ENCODE measurements around the gene NINJ1.
"Not testable (repeated sequence)": the region's sequence is repeated elsewhere in the genome, so short reads cannot be mapped to it uniquely, and the experiment has no call there.

NINJ1 gene

DNA sequence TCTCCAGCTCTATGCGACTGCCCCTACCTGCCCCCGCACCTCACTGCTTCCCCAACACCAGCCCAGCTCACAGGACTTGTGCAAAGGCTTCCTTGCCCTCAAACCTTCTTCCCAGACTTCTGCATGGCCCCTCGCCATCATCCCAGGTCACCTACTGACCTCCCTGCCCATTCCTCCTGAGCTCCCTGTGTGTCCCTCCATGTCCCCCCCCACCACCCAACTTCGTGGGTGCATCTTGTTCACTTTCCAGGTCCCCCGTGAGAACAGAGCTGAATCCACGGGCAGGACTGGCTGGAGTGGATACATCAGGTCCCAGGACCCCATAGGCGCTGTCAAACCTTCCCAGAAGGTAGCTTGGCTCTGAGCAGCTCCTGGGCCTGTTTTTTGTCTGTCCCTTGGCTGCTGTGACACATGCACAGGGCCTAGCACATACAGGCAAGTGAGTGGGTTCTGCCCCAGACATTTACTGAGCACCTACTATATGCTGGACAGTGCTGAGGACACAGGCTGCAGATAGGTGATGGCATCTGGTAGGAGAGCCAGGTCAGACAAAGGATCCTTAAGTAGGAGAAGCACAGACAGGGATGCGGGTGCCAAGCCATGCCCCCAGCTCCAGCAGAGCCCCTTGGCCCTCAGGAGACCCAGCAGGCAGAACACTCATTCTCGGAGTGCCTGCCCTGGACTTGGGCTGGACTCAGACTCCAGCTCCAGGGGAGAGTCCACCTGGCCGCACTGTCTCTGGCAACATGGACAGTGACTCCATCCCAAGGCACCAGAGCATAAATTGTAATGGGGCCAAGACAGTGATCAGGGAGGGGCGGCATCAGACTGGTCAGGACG, 15.0 kb downstream of the NINJ1 start:
- no peak for DNase-seq

DNA sequence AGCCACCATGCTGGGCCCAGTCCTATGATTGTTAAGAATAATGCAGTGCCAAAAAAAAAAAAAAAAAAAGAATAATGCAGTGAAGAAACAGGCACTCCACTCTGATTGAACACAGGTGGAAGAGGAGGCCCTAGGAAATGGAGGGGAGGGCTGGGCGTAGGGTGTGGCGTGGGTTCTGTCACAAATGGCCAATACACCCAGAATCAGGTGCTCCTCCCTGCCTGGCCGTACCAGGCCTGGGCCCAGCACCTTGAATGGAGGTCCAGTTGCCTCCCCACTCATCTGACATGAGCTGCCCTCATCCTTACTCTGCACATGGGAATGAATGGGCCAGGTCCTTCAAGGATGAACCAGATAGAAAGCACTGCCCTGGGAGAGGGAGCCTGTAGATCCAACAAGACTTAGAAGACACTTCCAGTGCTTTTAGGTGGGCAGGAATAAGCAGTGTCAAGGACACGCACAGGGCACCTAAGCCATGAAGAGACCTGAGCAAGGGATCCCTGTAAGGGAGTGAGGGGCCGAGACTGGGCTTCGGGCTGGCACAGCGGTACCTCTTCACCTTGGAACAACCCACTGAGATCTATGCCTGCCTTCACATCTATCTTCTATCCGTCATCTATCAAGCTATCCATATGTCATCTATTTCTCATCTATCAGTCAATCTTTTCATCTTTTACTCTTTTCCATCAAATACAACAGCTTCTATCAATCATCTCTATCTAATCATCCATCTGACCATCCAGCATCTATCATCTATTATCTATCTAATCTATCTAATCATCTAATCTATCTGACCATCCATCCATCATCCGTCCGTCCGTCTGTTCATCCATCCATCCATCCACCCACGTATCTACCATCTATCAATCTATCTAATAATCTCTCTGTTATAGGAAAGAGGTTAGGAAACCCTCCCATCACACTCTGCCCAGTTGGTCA, 15.9 kb downstream of the NINJ1 start:
- no peak for DNase-seq

DNA sequence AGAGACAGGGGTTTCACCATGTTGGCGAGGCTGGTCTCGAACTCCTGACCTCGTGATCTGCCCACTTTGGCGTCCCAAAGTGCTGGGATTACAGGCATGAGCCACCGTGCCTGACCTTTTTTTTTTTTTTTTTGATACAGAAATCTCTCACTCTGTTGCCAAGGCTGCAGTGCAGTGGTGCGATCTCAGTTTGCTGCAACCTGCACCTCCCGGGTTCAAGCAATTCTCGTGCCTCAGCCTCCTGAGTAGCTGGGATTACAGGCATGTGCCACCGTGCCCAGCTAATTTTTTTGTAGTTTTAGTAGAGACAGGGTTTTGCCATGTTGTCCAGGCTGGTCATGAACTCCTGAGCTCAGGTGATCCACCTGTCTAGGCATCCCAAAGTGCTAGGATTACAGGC, 16.5 kb downstream of the NINJ1 start:
- DNase-seq, result not testable (repeated sequence)

DNA sequence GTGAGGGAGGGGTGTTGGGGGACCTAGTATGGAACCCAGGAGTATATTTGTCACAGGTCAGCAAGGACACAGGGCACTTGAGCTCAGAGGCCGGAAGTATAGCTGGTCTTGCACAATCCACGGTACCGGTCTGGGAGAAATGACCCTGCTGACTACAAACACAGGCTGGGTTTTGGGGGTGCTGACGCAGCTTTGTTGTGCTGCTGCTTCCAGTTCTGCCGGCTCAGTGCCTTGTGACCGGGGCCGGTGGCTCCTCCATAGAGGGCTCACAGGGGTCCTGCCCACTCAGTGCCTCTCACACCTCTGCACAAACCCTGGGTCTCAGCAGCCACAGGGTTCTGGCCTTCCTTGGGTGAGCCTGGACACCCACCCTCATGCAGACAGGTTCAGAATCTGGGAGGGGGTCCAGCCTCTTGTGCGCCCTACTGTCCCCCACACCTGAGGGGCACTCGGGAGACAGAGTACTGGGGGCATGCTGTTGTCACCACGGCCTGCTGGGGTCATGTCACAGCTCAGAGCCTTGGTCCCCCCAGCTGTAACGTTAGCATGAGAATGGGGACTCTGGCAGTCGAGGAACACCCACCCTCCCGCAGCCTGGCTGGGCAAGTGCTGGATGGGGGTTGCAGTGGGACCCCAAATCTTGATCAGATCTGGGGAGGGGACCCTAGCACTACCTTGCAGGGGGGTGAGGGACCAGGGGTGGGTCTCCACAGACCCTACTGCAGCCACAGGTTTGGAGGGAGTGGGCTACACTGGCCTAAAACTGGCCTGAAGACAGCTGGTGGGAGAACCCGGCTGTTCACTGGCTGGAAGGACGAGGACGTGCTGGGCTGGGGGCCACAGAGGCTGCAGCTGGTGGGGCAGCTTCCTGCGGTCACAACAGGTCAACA, 17.7 kb downstream of the NINJ1 start:
- DNase-seq, result no peak

DNA sequence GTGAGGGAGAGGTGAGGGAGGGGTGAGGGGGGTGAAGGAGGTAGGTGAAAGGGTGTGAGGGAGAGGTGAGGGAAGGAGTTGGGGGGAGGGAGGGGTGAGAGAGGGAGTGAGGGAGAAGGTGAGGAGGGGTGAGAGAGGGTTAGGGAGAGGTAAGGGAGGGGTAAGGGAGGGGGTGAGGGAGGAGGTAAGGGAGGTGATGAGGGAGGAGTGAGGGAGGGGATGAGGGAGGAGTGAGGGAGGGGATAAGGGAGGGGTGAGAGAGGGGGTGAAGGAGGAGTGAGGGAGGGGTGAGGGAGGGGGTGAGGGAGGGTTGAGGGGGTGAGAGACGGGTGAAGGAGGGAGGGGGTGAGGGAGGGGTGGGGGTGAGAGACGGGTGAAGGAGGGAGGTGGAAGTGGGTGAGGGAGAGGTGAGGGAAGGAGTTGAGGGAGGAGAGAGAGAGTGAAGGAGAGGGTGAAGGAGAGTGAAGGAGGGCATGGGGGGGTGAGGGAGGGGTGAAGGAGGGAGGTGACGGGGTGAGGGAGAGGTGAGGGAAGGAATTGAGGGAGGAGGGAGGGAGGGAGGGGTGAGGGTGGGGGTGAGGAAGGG, 18.5 kb downstream of the NINJ1 start:
- no peak for DNase-seq

DNA sequence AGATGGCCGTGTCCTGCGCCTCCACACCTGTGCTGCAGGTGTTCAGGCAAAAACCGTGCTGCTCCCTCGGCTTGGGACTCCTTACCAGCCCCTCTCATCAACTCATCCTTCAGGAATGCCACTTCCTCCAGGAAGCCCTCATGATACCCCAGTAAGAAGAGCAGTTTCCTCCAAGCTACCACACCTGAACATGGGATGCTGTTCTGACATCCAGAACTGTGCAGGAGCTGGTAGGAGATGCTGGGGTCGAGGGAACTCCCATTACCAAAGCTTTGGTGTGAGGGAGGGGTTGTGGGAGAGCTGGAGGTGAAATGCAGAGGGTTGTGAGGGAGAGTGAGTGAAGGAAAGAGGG, 19.1 kb downstream of the NINJ1 start:
- DNase-seq, result no peak

DNA sequence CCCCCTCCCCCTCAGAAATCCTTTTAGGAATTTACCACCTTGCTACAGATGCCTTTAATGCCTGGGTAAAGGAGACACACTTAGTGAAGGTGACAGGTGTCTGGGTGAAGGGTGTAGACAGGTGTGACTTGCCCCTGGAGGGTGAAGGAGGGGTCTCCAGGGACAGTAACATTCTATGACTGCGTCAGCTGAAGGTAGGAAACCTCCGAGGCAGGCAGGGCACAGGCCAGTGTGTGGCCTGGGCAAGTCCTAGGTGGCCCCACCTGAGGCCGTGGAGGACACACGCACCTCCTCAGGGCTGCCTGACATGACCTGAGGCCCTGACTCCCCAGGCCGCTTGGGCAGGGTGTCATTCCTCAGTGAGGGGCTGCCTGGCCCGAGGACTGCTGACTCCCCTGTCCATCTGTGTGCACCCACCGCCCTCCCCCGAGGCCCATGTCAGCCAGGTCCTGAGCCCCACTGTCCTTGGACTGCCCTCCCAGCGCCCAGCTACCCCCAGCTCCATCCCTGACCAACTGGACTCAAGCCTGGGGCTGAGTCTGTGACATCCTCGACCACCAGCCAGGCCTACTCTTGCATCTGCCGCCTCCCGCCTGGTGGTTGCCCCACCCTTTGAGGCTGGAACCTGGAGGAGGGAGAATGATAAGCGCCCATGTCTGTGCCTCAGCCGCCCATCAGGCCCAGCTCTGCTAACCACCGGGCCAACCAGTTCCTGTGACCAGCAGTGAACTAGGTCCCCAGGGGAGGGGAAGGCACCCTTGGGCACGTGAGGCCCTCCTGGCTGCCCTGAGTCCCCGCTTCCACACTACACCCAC, 19.7 kb downstream of the NINJ1 start:
- DNase-seq, result no peak

DNA sequence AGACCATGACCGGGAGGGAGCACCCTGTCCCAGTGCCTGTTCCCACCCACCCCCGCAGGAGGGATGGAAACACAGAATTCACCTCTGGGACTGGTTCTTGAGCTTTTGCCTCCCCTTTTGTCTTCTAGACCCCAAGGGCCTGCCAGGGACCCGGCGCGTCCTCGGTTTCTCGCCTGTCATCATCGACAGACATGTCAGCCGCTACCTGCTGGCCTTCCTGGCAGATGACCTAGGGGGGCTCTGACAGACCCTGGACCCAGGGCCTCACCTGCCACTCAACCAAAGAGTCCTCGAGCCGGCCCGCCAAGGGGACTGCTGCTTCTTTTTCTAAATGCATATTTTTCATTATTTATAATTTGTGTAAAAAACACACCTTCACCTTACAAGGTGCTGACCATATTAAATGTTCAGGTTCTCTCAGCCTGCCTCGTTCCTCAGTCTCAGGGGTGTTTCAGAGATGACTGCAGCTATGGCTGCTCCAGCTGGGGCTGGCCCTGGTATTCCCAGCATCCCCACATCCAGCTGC, 21.1 kb downstream of the NINJ1 start:
- DNase-seq, result no peak

DNA sequence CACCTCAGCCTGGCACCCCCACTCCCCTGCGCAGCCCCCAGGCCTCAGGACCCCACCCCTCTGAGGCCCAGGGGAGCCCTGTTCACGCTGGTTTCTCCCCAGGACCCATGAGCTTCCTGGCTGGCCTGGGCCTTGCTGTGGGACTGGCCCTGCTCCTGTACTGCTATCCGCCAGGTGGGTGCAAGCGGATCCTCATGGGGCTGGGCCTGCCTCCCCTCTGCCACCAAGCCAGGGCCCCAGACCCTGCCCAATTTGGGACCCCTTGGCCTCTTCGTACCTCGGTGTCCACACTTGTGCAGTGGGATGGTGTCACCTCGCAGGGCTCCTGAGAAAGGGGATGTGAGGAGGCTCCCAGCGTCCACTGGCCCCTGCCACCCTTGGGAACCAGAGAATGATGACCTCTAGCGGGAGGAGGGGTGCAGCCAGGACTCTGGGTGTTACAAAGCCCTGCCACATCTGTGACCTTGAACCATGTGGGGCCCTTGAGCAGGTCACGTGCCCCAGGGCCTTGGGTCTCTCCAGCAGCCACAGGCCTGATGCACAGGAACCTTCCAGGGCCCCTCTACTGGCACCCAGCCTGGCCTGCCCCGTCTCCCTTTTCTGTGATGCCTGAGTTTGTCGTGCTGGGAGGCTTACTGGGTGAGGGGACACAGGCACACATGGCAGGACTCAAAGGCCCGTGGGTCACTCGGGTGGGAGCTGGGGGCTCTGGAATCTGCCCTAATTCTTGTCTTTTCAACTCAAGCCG, 21.8 kb downstream of the NINJ1 start:
- no peak for DNase-seq

DNA sequence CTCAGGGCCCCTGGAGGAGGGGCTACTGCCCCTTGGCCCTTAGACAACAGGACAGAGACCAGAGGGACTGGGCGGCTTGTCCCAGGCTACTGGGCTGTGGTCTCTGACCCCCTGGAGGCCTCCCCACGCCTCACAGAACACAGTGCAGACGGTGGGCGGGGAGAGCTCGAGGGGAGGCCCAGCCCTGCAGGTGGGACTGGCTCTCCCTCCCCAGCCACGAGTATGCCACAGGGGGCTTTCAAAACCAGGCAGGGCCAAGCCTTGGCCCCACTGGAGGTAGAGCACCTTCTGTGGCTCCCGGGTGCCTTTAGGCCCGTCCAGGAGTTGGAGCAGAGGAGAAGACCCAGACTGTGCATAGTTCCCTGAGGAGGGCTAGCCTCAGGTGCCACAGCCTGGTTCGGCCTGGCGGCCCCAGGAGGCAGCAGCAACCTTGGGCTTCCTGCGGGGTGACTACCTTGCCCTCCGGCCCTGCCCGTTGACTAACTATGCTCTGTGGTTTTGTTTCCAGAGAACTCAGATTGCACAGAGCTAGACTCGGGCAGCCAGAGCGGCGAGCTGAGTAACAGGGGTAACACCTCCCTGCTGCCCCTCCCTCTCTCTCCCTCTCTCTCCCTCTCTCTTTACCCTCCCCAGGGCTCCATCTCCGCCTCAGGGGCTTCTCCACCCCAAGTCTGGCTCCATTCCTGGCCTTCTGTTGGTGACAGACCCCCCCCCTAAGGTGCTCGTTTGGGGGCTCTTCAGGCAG, 22.5 kb downstream of the NINJ1 start:
- DNase-seq, result peak in 1 of 2 experiments; percentile 64

DNA sequence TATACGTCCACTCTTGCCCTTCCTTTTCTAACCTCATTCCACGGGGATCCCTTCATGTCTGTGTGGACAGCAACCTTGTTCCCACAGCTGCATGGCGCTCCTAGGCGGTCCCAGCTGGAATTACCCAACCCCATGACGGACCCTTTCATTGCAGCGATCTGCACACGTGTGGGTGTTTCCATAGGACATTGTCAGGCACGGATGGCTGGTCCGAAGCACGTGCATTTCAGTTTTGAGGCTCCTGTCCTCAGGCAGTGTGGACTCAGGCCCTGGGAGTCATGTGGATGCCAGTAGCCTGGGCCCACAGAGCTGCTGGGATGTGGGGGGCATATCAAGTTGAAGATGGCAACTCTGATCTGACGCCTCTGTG, 23.1 kb downstream of the NINJ1 start:
- DNase-seq, result no peak

DNA sequence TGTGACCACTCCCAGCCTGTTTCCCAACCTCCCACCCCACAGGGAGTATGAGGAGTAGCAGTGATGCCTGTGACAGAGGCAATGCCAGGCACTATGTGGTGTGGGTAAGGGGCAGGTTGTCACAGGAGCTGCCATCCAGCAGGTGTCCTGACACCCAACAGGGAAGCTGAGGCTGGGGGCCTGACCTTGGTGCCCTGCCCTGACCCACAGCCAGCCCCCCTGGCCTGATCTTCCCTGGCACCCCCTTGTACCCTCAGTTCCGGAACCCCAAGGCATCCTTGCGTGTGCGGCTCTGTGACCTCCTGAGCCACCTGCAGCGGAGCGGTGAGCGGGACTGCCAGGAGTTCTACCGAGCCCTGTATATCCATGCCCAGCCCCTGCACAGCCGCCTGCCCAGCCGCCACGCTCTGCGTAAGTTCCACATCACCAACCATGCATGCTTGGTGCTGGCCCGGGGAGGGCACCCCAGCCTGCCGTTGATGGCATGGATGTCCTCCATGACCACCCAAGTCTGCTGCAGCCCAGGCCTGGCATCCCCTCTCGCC, 23.7 kb downstream of the NINJ1 start:
- DNase-seq, result no peak

DNA sequence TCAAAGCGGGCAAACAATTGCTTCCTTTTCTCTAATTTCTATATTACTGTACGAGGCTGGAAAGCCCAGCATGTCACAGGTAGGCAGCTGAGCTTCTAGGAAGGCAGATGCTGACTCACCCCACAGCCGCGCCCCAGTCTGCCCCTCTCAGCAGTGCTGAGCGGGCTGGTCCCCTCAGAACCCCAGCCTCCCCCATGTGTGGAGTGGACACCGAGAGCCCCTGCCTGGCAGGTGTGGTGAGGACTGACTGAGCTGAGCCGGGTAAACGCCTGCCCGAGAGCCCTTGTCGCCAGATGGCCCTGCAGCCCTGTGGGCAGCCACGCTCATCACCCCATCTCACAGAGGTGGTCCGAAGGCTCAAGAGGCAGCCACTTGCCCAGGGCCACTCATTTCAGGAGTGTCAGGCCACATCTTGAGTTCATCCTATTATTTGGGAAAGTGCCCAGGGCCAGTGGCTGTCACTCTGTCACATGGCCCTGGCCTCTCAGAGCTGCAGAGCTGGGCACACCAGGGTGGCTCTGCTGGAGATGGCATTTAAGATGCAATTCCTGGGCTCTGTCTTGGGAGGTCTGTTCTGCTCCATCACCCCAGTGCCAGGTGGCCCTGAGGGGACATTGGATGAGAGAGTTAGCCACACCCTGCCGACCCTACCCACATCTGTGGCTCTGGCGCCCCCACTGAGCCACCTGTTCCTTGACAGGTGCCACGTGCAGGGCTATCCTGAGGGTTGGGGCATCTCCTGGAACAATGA, 25.6 kb downstream of the NINJ1 start:
- DNase-seq, result peak; percentile 63 to 77

DNA sequence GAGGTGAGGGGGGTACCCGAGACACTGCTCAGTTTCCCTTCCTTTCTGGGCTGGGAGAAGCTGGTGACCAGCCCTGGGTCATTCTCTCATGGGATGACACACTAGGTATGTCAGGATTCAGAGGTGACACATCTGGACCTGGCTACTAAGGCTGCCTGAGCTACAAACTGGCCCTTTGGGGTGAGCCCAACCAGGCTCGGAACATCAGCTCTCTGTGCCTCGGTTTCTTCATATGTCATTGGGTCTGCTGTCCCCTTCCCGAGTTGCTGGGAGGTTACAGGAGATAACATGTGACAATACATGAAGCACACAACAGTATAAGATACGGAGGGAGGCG, 26.3 kb downstream of the NINJ1 start:
- no peak for DNase-seq

DNA sequence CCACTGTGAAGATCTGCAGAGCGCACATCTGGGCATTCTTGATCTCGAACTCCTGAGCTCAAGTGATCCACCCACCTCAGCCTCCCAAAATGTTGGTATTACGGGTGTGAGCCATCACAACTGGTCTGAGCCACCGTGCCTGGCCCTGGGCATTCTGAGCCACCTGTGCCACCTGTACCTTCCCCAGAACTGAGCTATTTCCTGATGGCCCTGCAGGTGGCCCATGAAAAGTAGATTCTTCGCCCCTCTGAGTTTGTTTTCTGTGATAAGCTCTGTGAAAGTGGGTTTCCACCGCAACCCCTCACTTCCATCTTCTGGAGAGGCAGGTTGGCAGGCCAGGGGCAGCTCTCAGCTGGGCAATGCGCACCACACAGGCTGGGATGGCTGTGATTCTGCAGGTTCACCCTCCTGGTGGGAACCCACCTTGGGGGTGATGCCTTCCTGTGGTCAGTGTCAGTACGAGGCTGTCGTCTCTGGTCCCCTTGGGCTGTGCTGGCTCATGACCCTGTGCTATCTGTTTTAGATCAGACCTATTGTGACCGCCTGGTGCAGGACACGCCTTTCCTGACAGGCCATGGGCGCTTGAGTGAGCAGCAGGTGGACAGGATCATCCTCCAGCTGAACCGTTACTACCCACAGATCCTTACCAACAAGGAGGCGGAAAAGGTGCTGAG, 26.8 kb downstream of the NINJ1 start:
- no peak for DNase-seq

DNA sequence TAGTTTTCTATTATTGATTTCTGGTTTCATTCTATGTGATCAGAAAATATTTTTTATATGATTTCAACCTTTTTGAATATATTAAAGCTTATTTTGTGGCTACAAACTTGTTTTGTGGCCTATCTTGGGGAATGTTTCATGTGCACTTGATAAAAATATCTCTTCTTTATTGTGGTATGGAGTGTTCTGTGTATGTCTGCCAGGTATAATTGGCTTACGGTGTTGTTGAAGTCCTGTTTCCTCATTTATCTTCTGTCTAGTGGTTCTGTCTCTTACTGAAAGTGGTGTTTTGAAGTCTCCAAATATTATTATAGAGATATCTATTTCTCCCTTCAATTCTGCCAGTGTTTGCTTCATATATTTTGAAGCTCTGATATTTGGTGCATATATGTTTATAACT, 28.4 kb downstream of the NINJ1 start:
- DNase-seq, result no peak

DNA sequence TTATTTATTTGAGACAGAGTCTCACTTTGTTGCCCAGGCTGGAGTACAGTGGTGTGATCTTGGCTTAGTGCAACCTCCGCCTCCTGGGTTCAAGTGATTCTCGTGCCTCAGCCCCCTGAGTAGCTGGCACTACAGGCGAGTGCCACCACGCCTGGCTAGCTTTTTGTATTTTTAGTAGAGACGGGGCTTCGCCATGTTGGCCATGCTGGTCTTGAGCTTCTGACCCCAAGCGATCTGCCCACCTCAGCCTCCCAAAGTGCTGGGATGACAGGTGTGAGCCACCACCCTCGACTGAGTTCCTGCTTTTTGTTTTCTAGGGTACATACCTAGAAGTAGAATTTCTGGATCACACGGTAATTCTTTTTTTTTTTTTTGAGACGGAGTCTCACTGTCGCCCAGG, 33.0 kb downstream of the NINJ1 start:
- DNase-seq, result not testable (repeated sequence)

DNA sequence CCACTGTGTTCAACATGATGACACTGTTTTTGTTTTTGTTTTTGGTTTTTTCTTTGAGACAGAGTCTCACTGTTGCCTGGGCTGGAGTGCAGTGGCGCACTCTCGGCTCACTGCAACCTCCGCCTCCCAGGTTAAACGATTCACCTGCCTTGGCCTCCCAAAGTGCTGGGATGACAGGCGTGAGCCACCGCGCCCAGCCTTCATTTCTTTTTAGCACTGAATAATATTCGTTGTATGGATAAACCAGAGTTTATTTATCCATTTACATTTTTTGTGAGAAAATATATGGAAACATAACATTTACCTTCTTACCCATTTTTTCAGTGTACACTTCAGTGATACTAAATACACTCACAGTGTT, 33.8 kb downstream of the NINJ1 start:
- no peak for DNase-seq
